CD4-positive, alpha-beta memory T cell (primary cell): Measurements from ENCODE around the gene ECT2L. TPM values are rescaled to one million over a fixed set of nuclear protein-coding genes. Genes with fewer than 3 reads are reported as not detected.

ENCODE experiments used
- CTCF ChIA-PET: fragments of 350-600 bp; sonication (Branson Sonifier 250); formaldehyde crosslinking; loops from one replicate; lab custom pipeline; 2021; ENCODE audit warnings: inconsistent platforms; ENCODE audit not compliant: partially characterized antibody; lab: Charles Lee
- POLR2A ChIA-PET: fragments of 350-600 bp; sonication (Branson Sonifier 250); formaldehyde crosslinking; loops from one replicate; lab custom pipeline; 2021; ENCODE audit not compliant: partially characterized antibody; lab: Charles Lee
- DNase-seq, 5 donors: peaks; one replicate each; pipeline versions ENCODE4 v3.0.0 to v3.0.0-alpha.2; 2020 to 2022; ENCODE audit warnings: mixed read lengths in 1 of 5
- H3K27ac ChIP-seq: one replicate; pipeline ENCODE4 v1.7.0; 2013; ENCODE audit warnings: low read depth, low read length
- H3K27me3 ChIP-seq: 2 replicates; pipeline ENCODE4 v1.7.0; 2013; ENCODE audit warnings: mild to moderate bottlenecking, low read length, moderate library complexity; ENCODE audit not compliant: insufficient read depth
- H3K36me3 ChIP-seq: 2 replicates; pipeline ENCODE4 v1.7.0; 2013; ENCODE audit warnings: mild to moderate bottlenecking, low read length, moderate library complexity; ENCODE audit not compliant: insufficient read depth
- H3K4me1 ChIP-seq: 2 replicates; pipeline ENCODE4 v1.7.0; 2013; ENCODE audit warnings: mild to moderate bottlenecking, low read length, moderate library complexity; ENCODE audit not compliant: insufficient read depth
- H3K4me3 ChIP-seq, 2 donors: one replicate each; pipeline ENCODE4 v1.7.0; 2013; ENCODE audit warnings: low read length in 2 of 2, mild to moderate bottlenecking in 1 of 2
- H3K9me3 ChIP-seq, 2 donors: one replicate each; pipeline ENCODE4 v1.7.0; 2013; ENCODE audit warnings: low read length in 2 of 2, control low read depth in 1 of 2; ENCODE audit not compliant: control insufficient read depth in 1 of 2
- H3K27ac Mint-ChIP-seq, 7 donors: one replicate each; pipeline ENCODE4 v1.8.0; 2020 to 2021; ENCODE audit warnings: mixed read lengths in 7 of 7, mild to moderate bottlenecking in 6 of 7, inconsistent platforms in 3 of 7, moderate library complexity in 3 of 7
- H3K27me3 Mint-ChIP-seq, 2 donors: one replicate each; pipeline ENCODE4 v1.8.0; 2020 to 2021; ENCODE audit warnings: mixed read lengths in 2 of 2
- H3K36me3 Mint-ChIP-seq, 2 donors: one replicate each; pipeline ENCODE4 v1.8.0; 2020 to 2021; ENCODE audit warnings: mixed read lengths in 2 of 2, inconsistent platforms in 1 of 2, mild to moderate bottlenecking in 1 of 2
- H3K4me1 Mint-ChIP-seq, 4 donors: one replicate each; pipeline ENCODE4 v1.8.0; 2020 to 2021; ENCODE audit warnings: mixed read lengths in 4 of 4, mild to moderate bottlenecking in 1 of 4
- H3K4me3 Mint-ChIP-seq, 8 donors: one replicate each; pipeline ENCODE4 v1.8.0; 2020 to 2021; ENCODE audit warnings: mixed read lengths in 8 of 8, mild to moderate bottlenecking in 7 of 8, moderate library complexity in 6 of 8, inconsistent platforms in 3 of 8
- H3K9me3 Mint-ChIP-seq, 8 donors: one replicate each; pipeline ENCODE4 v1.8.0; 2020 to 2021; ENCODE audit warnings: mixed read lengths in 8 of 8, mild to moderate bottlenecking in 5 of 8, inconsistent platforms in 3 of 8, moderate library complexity in 1 of 8
- intact Hi-C: fragments of 100-400 bp; cut with micrococcal nuclease; formaldehyde crosslinking; loops from one replicate; pipeline ENCODE4 v1.15.1; 2023
- polyA plus RNA-seq, 2 donors: library from polyadenylated mRNA; unstranded; fragments of 300-500 nt; fragmentation: Illumina TruSeq; gene quantifications; one replicate each; pipeline ENCODE4 v1.2.3, GENCODE V29; 2021
- total RNA-seq, 2 experiments: library from RNA; stranded (reverse); gene quantifications; one replicate each; pipeline ENCODE4 v1.2.3, GENCODE V29; 2021

ECT2L gene
- total and polyA plus RNA-seq, 4 experiments from 2014 or later, result 0.13 TPM; not detected in 3

DNA sequence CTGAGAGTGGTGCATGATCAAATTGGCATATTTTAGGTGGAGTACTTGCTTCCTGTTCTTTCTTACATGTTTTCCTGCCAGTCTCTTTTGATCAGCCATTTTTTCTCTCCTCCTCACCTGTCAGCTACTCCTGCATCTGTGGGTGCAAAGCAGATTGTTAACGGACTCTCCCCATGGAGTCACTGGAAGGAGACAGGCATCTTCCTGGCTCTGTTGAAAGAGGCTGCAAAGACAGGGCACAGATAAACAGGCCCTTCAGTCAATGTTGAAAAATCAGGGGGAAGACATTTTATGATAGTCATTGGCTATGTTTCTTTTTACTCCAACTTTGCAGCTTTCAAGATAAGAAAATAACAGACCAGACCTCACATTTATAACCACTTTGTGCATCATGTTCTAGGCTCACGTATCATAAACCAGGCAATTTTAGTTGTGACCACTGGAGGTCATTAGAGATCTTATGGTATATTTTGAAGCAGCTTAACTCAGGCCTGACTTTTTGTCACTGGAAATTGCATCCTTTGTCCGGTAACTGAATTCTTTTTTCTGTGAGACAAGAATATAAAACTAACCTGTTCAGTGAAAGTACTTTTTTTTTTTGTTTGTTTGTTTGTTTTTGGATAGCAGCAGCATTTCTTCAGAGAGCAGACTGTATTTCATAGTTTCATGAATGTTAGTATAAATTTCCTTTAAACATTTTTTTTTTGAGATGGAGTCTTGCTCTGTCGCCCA is 20.1 kb downstream of the ECT2L start:
- H3K9me3 ChIP-seq, result no peaks in the 10 kb centered on the region
- peak overlapping the region in 1 of 7 donors; percentile 2 for H3K27ac Mint-ChIP-seq
- H3K27me3 ChIP-seq, result no peaks in the 10 kb centered on the region
- H3K36me3 ChIP-seq, result no peaks in the 10 kb centered on the region
- H3K9me3 Mint-ChIP-seq, result no peaks in the 10 kb centered on the region
- no peaks in the 10 kb centered on the region for H3K4me1 ChIP-seq
- no peak overlapping the region for H3K27ac ChIP-seq
- ChIA-PET POLR2A (interaction anchor here (0.8 to 0.9 kb wide), 2 partner anchors 549 to 559 kb away, joined by 3 read pairs; no protein-coding TSS in a partner anchor), CTCF (interaction anchor here (0.9 to 2.8 kb wide), 20 partner anchors 9 to 1114 kb away, joined by 3 to 28 read pairs (median 4); partner anchors contain the start of genes CITED2 and REPS1)
- peaks cover 3 to 10% (median 7%) of the 10 kb centered on the region in 4 donors for H3K4me1 Mint-ChIP-seq
- H3K27me3 Mint-ChIP-seq, result peaks cover under 1 to 2% of the 10 kb centered on the region in 2 donors
- intact Hi-C loops, result loop anchor here (1.0 to 5.0 kb wide), 5 partner anchors 172 to 548 kb away; partner anchors contain the start of gene REPS1
- peak in 4 of 5 donors; percentile 28 to 37 (median 31) for DNase-seq
- H3K4me3 ChIP-seq, result no peak overlapping the region
- no peak overlapping the region for H3K4me3 Mint-ChIP-seq
- H3K36me3 Mint-ChIP-seq, result no peaks in the 10 kb centered on the region

DNA sequence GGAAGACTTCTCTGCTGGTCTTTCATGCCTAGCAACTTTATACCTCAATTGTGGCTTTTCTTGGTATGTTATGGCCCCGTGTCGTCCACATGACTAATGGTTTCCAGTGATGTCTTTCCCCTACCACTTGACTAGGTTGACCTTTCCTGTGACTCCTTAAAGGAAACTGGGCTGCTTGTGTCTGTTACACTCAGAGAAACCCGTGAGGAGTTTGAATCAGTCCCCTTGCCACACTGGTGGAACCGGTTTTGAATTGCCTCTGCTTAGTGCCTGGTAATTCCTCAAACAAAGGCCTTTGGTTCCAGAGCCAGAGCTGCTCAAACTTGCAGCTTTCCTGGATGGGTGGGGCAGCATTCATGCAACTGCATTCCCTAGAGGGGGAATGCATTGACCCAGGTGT is 21.9 kb downstream of the ECT2L start:
- Histone ChIP-seq H3K27ac (no peak overlapping the region), H3K9me3 (no peaks in the 10 kb centered on the region), H3K36me3 (no peaks in the 10 kb centered on the region), H3K4me3 (no peak overlapping the region), H3K4me1 (no peaks in the 10 kb centered on the region), H3K27me3 (no peaks in the 10 kb centered on the region)
- peaks cover 0 to 2% of the 10 kb centered on the region in 2 donors for H3K27me3 Mint-ChIP-seq
- no peak for DNase-seq
- peaks cover 3 to 10% (median 7%) of the 10 kb centered on the region in 4 donors for H3K4me1 Mint-ChIP-seq
- POLR2A ChIA-PET, result no interaction called here
- peak overlapping the region in 1 of 7 donors; percentile 55 for H3K27ac Mint-ChIP-seq
- H3K9me3 Mint-ChIP-seq, result no peaks in the 10 kb centered on the region
- CTCF ChIA-PET, result interaction anchor here (0.6 to 2.8 kb wide), 5 partner anchors 65 to 547 kb away, joined by 3 to 17 read pairs (median 10); partner anchors contain the start of gene REPS1
- no peak overlapping the region for H3K4me3 Mint-ChIP-seq
- H3K36me3 Mint-ChIP-seq, result no peaks in the 10 kb centered on the region
- intact Hi-C loops, result loop anchor here (5.0 kb wide), 1 partner anchor 295 kb away; no protein-coding TSS in a partner anchor

- no peak overlapping the region for H3K4me3 Mint-ChIP-seq
- CTCF ChIA-PET, result interaction anchor here (0.9 to 2.2 kb wide), 5 partner anchors 12 to 551 kb away, joined by 3 to 10 read pairs (median 4); no protein-coding TSS in a partner anchor
- H3K4me1 ChIP-seq, result no peaks in the 10 kb centered on the region
- H3K36me3 Mint-ChIP-seq, result no peaks in the 10 kb centered on the region
- peaks cover 0 to 2% of the 10 kb centered on the region in 2 donors for H3K27me3 Mint-ChIP-seq
- POLR2A ChIA-PET, result no interaction called here
- no peaks in the 10 kb centered on the region for H3K9me3 Mint-ChIP-seq
- no peak overlapping the region for H3K4me3 ChIP-seq
- DNase-seq, result no peak
- no peaks in the 10 kb centered on the region for H3K36me3 ChIP-seq
- peaks cover 3 to 10% (median 7%) of the 10 kb centered on the region in 4 donors for H3K4me1 Mint-ChIP-seq
- no peaks in the 10 kb centered on the region for H3K27me3 ChIP-seq
- intact Hi-C loops, result loop anchor here (5.0 kb wide), 1 partner anchor 294 kb away; no protein-coding TSS in a partner anchor
- H3K27ac Mint-ChIP-seq, result peak overlapping the region in 1 of 7 donors; percentile 26
- H3K9me3 ChIP-seq, result no peaks in the 10 kb centered on the region
- H3K27ac ChIP-seq, result no peak overlapping the region
These were observed 22.8 kb downstream of the ECT2L start for GRCh38 chr6:138818496-138819194.

GRCh38 chr6:138821519-138821918 is 25.6 kb downstream of the ECT2L start:
- intact Hi-C loops, result no loop called here
- no peaks in the 10 kb centered on the region for H3K27me3 ChIP-seq
- no peak for DNase-seq
- ChIA-PET CTCF (interaction anchor here (0.7 to 1.3 kb wide), 4 partner anchors 8 to 549 kb away, joined by 3 read pairs; no protein-coding TSS in a partner anchor), POLR2A (no interaction called here)
- peaks cover 6 to 11% (median 7%) of the 10 kb centered on the region in 4 donors for H3K4me1 Mint-ChIP-seq
- H3K36me3 Mint-ChIP-seq, result no peaks in the 10 kb centered on the region
- H3K36me3 ChIP-seq, result no peaks in the 10 kb centered on the region
- peak overlapping the region in 1 of 8 donors; percentile 33 for H3K4me3 Mint-ChIP-seq
- H3K9me3 Mint-ChIP-seq, result no peaks in the 10 kb centered on the region
- peaks cover 0 to 2% of the 10 kb centered on the region in 2 donors for H3K27me3 Mint-ChIP-seq
- H3K27ac Mint-ChIP-seq, result peak overlapping the region in 1 of 7 donors; percentile 29
- no peaks in the 10 kb centered on the region for H3K9me3 ChIP-seq
- no peak overlapping the region for H3K4me3 ChIP-seq
- H3K4me1 ChIP-seq, result no peaks in the 10 kb centered on the region
- no peak overlapping the region for H3K27ac ChIP-seq

- no peaks in the 10 kb centered on the region for H3K36me3 ChIP-seq
- CTCF ChIA-PET, result interaction anchor here (1.2 kb wide), 1 partner anchor 9 kb away, joined by 4 read pairs; no protein-coding TSS in a partner anchor
- Mint-ChIP-seq H3K27me3 (peaks cover 0 to 2% of the 10 kb centered on the region in 2 donors), H3K4me1 (peaks cover 2 to 6% (median 6%) of the 10 kb centered on the region in 4 donors), H3K9me3 (no peaks in the 10 kb centered on the region), H3K27ac (no peak overlapping the region), H3K4me3 (peak overlapping the region in 1 of 8 donors; percentile 48), H3K36me3 (no peaks in the 10 kb centered on the region)
- no peak overlapping the region for H3K27ac ChIP-seq
- peak in 4 of 5 donors; percentile 6 to 43 (median 12) for DNase-seq
- H3K27me3 ChIP-seq, result no peaks in the 10 kb centered on the region
- H3K4me1 ChIP-seq, result no peaks in the 10 kb centered on the region
- H3K4me3 ChIP-seq, result no peak overlapping the region
- POLR2A ChIA-PET, result no interaction called here
- no peaks in the 10 kb centered on the region for H3K9me3 ChIP-seq
- intact Hi-C loops, result no loop called here
These were observed 28.7 kb downstream of the ECT2L start for GRCh38 chr6:138824482-138825144.

- POLR2A ChIA-PET, result no interaction called here
- Histone ChIP-seq H3K4me1 (no peaks in the 10 kb centered on the region), H3K27me3 (no peaks in the 10 kb centered on the region), H3K9me3 (no peaks in the 10 kb centered on the region), H3K4me3 (no peak overlapping the region), H3K36me3 (no peaks in the 10 kb centered on the region), H3K27ac (no peak overlapping the region)
- no peaks in the 10 kb centered on the region for H3K36me3 Mint-ChIP-seq
- intact Hi-C loops, result no loop called here
- no peak for DNase-seq
- no peaks in the 10 kb centered on the region for H3K4me1 Mint-ChIP-seq
- peaks cover 0 to 2% of the 10 kb centered on the region in 2 donors for H3K27me3 Mint-ChIP-seq
- H3K4me3 Mint-ChIP-seq, result no peak overlapping the region
- peaks cover 0 to 2% (median 0%) of the 10 kb centered on the region in 8 donors for H3K9me3 Mint-ChIP-seq
- CTCF ChIA-PET, result interaction anchor here (0.9 kb wide), 1 partner anchor 11 kb away, joined by 3 read pairs; no protein-coding TSS in a partner anchor
- no peak overlapping the region for H3K27ac Mint-ChIP-seq
These were observed 34.4 kb downstream of the ECT2L start for GRCh38 chr6:138830248-138830647.
